A673 (cell line): ENCODE measurements around the gene LNPK.

Experiments used
- EZH2 ChIP-seq: fragments of 200-600 bp; sonication (generic); IDR thresholded peaks from 2 replicates; pipeline ENCODE4 v1.6.1; 2017; ENCODE audit warnings: borderline replicate concordance, low read depth, mild to moderate bottlenecking, mixed read lengths, antibody characterized with exemption, low read length; ENCODE audit not compliant: poor library complexity, severe bottlenecking
- TF ChIP-seq, protein P1 (sequence below): fragments of 300-800, 200-600 bp; sonication (generic); conservative IDR thresholded peaks from 2 replicates; pipeline ENCODE4 v1.5.1; 2017; ENCODE audit warnings: low read depth, mild to moderate bottlenecking, antibody characterized with exemption, low read length, moderate library complexity, mixed read lengths

DNA sequence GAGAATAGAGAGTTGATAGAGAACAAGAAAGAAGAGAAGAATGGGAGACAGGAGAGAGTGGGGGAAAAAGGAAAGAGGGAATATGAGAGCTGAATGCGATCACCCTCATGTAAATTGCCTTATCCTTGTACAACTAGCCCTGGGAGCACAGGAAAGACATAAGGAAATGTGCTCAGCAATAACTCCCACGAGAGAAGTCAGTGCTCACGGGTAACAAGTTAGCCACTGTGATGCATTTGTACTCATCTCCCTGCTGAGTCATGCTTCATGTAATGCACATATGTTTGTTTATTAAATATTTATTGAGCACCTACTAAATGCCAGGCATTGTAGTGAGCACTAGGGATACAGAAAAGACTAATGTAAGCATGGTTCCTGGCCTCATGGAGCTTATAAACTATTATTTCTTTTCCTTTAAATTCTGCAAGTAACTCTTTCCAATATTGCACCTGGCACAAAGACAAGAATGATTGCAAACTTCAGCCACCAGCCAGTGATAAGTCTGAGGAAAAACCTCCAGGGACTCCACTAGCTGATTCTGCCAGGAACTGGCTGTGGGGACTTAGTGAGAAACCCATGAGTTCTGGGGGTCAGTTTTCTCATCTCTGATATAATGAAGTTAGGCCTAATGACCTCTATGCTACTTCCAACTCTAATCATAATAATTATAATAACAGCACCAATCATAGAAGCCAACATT, 124.1 kb downstream of the LNPK start:
- TF ChIP-seq, protein P1, sequence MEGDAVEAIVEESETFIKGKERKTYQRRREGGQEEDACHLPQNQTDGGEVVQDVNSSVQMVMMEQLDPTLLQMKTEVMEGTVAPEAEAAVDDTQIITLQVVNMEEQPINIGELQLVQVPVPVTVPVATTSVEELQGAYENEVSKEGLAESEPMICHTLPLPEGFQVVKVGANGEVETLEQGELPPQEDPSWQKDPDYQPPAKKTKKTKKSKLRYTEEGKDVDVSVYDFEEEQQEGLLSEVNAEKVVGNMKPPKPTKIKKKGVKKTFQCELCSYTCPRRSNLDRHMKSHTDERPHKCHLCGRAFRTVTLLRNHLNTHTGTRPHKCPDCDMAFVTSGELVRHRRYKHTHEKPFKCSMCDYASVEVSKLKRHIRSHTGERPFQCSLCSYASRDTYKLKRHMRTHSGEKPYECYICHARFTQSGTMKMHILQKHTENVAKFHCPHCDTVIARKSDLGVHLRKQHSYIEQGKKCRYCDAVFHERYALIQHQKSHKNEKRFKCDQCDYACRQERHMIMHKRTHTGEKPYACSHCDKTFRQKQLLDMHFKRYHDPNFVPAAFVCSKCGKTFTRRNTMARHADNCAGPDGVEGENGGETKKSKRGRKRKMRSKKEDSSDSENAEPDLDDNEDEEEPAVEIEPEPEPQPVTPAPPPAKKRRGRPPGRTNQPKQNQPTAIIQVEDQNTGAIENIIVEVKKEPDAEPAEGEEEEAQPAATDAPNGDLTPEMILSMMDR, result no peak
- TF ChIP-seq EZH2, result no peak
